Measurements from ENCODE around the gene UBR4.

GRCh38 chr1:19190468-19190867 is 19.6 kb downstream of the UBR4 start:
- TF ChIP-seq, protein P1, sequence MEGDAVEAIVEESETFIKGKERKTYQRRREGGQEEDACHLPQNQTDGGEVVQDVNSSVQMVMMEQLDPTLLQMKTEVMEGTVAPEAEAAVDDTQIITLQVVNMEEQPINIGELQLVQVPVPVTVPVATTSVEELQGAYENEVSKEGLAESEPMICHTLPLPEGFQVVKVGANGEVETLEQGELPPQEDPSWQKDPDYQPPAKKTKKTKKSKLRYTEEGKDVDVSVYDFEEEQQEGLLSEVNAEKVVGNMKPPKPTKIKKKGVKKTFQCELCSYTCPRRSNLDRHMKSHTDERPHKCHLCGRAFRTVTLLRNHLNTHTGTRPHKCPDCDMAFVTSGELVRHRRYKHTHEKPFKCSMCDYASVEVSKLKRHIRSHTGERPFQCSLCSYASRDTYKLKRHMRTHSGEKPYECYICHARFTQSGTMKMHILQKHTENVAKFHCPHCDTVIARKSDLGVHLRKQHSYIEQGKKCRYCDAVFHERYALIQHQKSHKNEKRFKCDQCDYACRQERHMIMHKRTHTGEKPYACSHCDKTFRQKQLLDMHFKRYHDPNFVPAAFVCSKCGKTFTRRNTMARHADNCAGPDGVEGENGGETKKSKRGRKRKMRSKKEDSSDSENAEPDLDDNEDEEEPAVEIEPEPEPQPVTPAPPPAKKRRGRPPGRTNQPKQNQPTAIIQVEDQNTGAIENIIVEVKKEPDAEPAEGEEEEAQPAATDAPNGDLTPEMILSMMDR (IDR thresholded peaks at IDR 0.05), result no peak
- TF ChIP-seq POLR2A (IDR thresholded peaks at IDR 0.05), result no peak

All from suprapubic skin (tissue), 3 donors.